ENCODE measurements around the gene DMBT1.

DNA sequence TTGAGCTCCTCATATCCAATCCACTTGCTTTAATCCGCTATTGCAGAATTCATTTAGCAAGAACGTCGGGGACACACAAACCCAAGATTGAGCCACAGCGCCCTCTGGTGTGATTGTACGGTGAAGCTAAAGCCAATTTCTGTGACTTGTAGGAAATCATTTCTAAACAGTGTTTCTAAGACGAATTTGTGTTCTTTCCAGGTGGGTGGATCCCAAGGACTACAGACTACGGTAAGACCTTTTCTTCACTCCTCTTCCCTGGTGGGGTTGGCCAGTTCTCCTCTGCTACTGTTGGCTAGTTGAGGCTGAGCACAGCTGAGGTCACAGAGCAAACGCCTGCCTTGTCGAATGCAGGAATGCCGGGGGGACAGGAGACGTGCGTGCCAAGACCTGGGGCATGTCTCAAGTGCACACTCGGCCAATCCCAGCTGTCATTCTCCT is 5.2 kb downstream of the DMBT1 start:
- TF ChIP-seq, protein P1, sequence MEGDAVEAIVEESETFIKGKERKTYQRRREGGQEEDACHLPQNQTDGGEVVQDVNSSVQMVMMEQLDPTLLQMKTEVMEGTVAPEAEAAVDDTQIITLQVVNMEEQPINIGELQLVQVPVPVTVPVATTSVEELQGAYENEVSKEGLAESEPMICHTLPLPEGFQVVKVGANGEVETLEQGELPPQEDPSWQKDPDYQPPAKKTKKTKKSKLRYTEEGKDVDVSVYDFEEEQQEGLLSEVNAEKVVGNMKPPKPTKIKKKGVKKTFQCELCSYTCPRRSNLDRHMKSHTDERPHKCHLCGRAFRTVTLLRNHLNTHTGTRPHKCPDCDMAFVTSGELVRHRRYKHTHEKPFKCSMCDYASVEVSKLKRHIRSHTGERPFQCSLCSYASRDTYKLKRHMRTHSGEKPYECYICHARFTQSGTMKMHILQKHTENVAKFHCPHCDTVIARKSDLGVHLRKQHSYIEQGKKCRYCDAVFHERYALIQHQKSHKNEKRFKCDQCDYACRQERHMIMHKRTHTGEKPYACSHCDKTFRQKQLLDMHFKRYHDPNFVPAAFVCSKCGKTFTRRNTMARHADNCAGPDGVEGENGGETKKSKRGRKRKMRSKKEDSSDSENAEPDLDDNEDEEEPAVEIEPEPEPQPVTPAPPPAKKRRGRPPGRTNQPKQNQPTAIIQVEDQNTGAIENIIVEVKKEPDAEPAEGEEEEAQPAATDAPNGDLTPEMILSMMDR (IDR thresholded peaks at IDR 0.05; ENCODE audit: low read depth, low read length) = peak; percentile 77
- TF ChIP-seq POLR2A (IDR thresholded peaks at IDR 0.05; ENCODE audit: extremely low read depth, insufficient read length) (no peak), MYC (IDR thresholded peaks at IDR 0.05; ENCODE audit: low read depth, low read length) (no peak)
- TF ChIP-seq, protein P2, sequence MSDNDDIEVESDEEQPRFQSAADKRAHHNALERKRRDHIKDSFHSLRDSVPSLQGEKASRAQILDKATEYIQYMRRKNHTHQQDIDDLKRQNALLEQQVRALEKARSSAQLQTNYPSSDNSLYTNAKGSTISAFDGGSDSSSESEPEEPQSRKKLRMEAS (IDR thresholded peaks at IDR 0.05; ENCODE audit: low read depth, low read length) = peak; percentile 27; the same call in 1 of the 2 replicates

Measured in NB4 (cell line).